ENCODE results near the gene TNFRSF19.

Gene TNFRSF19

DNA sequence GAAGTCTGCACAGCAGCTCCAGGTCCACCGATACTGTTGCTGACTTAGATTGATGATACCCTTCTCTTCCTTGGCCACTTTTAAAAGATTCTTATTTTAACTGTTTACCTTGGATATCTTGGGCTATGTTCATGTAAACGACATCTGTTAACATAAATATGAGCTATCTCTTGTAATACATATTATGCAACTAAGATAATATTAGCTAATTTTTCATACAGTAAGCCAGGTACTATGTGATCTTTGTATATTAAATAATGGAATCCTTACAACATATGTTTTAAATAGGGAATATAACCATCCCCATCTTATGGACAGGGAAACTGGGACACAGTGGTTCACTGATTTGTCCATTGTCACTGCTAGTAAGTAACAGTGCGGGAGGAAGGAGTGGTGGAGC is 37.9 kb downstream of the TNFRSF19 start:
- Histone ChIP-seq H3K79me2 (ENCODE audit: control insufficient read depth, insufficient read depth, low read length, unreplicated experiment) (no peaks in the 10 kb centered on the region), H3K4me3 (ENCODE audit: low read depth, low read length) (no peak overlapping the region), H3K4me1 (ENCODE audit: control insufficient read depth, insufficient read depth, low read length, unreplicated experiment) (peaks cover 20% of the 10 kb centered on the region), H3K27ac (ENCODE audit: low read depth, low read length) (no peak overlapping the region), H3K27me3 (ENCODE audit: insufficient read depth, low read length) (no peaks in the 10 kb centered on the region), H2AFZ (ENCODE audit: low read length, unreplicated experiment) (no peak overlapping the region), H3K36me3 (ENCODE audit: insufficient read depth, low read length) (no peaks in the 10 kb centered on the region)

DNA sequence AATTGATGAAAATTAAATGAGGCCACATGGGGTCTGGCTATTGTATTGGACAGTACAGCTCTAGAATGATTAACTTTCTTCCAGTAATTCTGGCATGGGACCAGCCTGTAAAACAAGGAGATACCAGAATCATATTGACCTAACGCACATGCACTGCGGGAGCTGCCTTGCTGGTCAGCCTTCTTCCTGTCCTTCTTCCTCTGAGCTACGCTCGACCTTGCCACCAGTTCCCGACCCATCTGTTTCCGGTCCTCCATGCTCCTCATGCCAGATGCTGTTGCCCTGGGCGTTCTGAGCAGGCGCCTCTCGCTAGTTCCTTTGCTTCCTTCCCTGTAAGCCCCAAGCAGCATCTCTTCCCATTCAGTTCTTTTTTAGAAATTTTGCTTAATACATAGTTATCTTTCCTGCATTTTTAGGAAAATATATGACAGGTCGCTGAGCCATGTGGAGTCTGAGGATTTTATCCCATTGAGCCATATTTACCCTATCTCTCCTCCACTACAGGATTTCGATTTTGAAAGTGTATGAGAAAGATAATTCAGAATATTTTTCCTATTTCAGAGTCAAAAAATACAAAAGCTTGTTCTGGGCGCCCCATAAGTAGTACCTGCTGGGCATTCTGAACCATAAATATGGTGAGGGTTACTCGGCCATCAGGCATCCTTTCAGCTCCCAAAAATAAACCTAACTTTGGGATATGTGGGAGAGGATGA is 38.6 kb downstream of the TNFRSF19 start:
- Histone ChIP-seq H2AFZ (ENCODE audit: low read length, unreplicated experiment) (no peak overlapping the region), H3K4me1 (ENCODE audit: control insufficient read depth, insufficient read depth, low read length, unreplicated experiment) (peaks cover 20% of the 10 kb centered on the region), H3K27me3 (ENCODE audit: insufficient read depth, low read length) (no peaks in the 10 kb centered on the region), H3K36me3 (ENCODE audit: insufficient read depth, low read length) (no peaks in the 10 kb centered on the region), H3K79me2 (ENCODE audit: control insufficient read depth, insufficient read depth, low read length, unreplicated experiment) (no peaks in the 10 kb centered on the region), H3K4me3 (ENCODE audit: low read depth, low read length) (no peak overlapping the region), H3K27ac (ENCODE audit: low read depth, low read length) (no peak overlapping the region)

DNA sequence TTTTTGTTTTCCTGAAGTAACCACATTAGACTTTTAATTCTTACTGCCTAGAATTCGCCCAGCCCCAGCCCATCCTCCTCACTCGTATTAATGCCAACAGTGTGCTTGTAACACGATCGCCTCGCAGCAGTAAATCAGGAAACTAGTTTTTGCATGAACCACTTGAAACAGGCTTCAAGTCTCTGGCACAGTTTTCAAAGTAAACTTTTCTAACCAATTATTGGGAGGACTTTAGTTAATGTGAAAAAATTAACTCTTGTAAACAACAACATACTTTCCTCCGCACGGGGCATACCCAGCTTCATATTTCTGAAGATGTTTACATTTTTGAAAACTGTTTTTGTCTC is 39.2 kb downstream of the TNFRSF19 start:
- Histone ChIP-seq H3K79me2 (ENCODE audit: control insufficient read depth, insufficient read depth, low read length, unreplicated experiment) (no peaks in the 10 kb centered on the region), H3K27me3 (ENCODE audit: insufficient read depth, low read length) (no peaks in the 10 kb centered on the region), H3K27ac (ENCODE audit: low read depth, low read length) (no peak overlapping the region), H3K4me1 (ENCODE audit: control insufficient read depth, insufficient read depth, low read length, unreplicated experiment) (peaks cover 20% of the 10 kb centered on the region), H2AFZ (ENCODE audit: low read length, unreplicated experiment) (peak overlapping the region; percentile 54), H3K36me3 (ENCODE audit: insufficient read depth, low read length) (no peaks in the 10 kb centered on the region), H3K4me3 (ENCODE audit: low read depth, low read length) (peak overlapping the region; percentile 11)

DNA sequence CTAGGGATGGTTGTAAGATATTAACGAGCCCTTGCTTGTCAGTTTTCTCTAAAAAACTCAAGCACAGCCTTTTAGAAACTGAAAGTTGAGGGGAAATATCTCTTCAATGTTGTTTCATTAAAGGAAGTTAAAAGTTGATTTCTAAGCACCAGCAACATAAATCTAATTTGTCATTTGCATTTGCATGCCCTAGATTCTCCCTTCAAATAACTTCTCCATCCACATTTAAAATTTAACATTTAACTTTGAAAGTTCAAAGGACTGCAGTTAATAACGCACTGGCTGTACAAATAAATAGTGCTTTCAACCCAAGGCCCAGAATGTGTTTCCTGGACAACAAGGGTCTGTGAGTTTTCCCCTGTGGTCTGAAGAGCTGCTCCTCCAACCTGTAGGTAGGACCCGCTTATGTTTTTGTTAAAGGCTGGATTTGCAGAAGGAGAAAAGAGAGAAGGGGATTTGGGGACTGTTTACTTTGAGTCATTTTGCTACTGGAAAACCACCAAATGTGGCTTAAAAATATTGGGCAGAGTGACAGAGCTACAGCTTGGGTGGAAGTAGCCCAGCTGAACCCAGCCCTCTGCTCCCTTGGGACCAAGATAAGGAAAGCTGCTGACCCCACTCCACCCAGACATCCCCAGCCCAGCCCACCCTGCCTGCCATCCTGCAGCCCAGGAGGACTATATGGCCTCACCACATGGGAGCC is 39.8 kb downstream of the TNFRSF19 start:
- H3K36me3 ChIP-seq (ENCODE audit: insufficient read depth, low read length), result no peaks in the 10 kb centered on the region
- H3K79me2 ChIP-seq (ENCODE audit: control insufficient read depth, insufficient read depth, low read length, unreplicated experiment), result no peaks in the 10 kb centered on the region
- H3K27me3 ChIP-seq (ENCODE audit: insufficient read depth, low read length), result no peaks in the 10 kb centered on the region
- peak overlapping the region; percentile 11 for H3K4me3 ChIP-seq (ENCODE audit: low read depth, low read length)
- H3K4me1 ChIP-seq (ENCODE audit: control insufficient read depth, insufficient read depth, low read length, unreplicated experiment), result peaks cover 20% of the 10 kb centered on the region
- no peak overlapping the region for H3K27ac ChIP-seq (ENCODE audit: low read depth, low read length)
- peak overlapping the region; percentile 54 for H2AFZ ChIP-seq (ENCODE audit: low read length, unreplicated experiment)

DNA sequence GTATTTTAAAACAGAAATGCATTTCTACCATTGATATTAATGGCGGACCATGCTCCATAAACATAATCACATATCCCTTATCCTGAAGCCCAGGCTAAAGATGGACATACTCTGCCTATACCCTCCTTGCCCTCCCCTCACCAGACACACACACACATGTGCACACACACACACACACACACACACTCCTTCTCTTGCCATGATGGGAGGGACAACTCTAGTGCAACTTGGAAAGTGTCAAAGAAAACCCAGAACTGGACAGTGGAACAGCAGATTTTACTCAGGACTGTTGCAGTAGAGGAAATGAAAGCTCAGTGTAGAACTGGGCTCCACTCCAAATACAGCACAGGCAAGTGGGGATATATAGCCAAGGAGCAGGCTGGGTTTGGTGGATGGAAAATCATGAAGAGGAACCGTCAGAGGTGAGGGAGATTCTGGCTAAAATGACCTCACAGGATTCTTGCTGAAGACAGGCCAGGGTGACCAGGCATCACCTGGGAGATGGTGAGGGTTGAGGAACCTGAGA is 40.8 kb downstream of the TNFRSF19 start:
- no peaks in the 10 kb centered on the region for H3K36me3 ChIP-seq (ENCODE audit: insufficient read depth, low read length)
- H3K4me3 ChIP-seq (ENCODE audit: low read depth, low read length), result no peak overlapping the region
- no peak overlapping the region for H3K27ac ChIP-seq (ENCODE audit: low read depth, low read length)
- H3K4me1 ChIP-seq (ENCODE audit: control insufficient read depth, insufficient read depth, low read length, unreplicated experiment), result peaks cover 20% of the 10 kb centered on the region
- no peaks in the 10 kb centered on the region for H3K79me2 ChIP-seq (ENCODE audit: control insufficient read depth, insufficient read depth, low read length, unreplicated experiment)
- H3K27me3 ChIP-seq (ENCODE audit: insufficient read depth, low read length), result no peaks in the 10 kb centered on the region
- no peak overlapping the region for H2AFZ ChIP-seq (ENCODE audit: low read length, unreplicated experiment)

DNA sequence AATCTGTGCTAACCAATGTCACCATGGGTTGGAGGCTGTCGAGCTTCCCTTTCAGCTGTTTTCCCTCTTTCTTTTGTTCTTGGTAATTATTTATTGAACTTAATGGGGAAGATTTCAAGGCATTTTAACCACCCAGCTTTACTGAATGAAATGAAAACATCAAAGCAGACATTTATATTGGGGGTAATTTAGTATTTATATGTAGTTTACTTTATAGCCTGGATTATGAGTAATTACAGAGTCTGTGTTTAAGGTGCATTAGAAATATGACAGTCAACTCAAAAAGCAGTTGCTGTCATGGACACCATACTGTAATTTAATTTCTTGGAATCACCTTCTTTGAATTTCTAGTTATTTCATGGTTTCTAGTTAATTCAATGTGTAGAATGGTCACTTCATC is 42.0 kb downstream of the TNFRSF19 start:
- H3K27ac ChIP-seq (ENCODE audit: low read depth, low read length), result no peak overlapping the region
- H2AFZ ChIP-seq (ENCODE audit: low read length, unreplicated experiment), result no peak overlapping the region
- peaks cover 22% of the 10 kb centered on the region for H3K4me1 ChIP-seq (ENCODE audit: control insufficient read depth, insufficient read depth, low read length, unreplicated experiment)
- H3K36me3 ChIP-seq (ENCODE audit: insufficient read depth, low read length), result no peaks in the 10 kb centered on the region
- no peak overlapping the region for H3K4me3 ChIP-seq (ENCODE audit: low read depth, low read length)
- no peaks in the 10 kb centered on the region for H3K27me3 ChIP-seq (ENCODE audit: insufficient read depth, low read length)
- no peaks in the 10 kb centered on the region for H3K79me2 ChIP-seq (ENCODE audit: control insufficient read depth, insufficient read depth, low read length, unreplicated experiment)

DNA sequence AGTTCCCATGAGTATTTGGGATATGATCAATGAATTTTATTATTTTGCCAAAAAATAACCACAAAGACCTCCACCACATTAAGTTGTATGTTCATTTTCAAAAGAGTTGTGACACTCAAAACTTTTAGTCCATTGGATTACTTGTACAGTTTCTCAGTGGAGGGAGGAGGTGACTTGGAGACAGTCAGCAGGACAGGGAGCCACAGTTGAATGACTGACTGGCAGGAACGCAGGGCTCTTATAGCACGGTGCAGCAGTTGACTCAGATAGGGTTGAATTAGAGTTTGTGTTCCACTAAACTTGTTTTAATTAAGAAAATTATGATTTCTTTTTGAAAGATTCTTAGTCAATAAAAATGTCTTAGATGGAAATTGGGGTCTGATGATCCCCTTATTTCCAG is 42.5 kb downstream of the TNFRSF19 start:
- Histone ChIP-seq H3K79me2 (ENCODE audit: control insufficient read depth, insufficient read depth, low read length, unreplicated experiment) (no peaks in the 10 kb centered on the region), H3K4me3 (ENCODE audit: low read depth, low read length) (no peak overlapping the region), H3K36me3 (ENCODE audit: insufficient read depth, low read length) (no peaks in the 10 kb centered on the region), H3K27me3 (ENCODE audit: insufficient read depth, low read length) (no peaks in the 10 kb centered on the region), H3K4me1 (ENCODE audit: control insufficient read depth, insufficient read depth, low read length, unreplicated experiment) (peaks cover 28% of the 10 kb centered on the region), H2AFZ (ENCODE audit: low read length, unreplicated experiment) (no peak overlapping the region), H3K27ac (ENCODE audit: low read depth, low read length) (no peak overlapping the region)

DNA sequence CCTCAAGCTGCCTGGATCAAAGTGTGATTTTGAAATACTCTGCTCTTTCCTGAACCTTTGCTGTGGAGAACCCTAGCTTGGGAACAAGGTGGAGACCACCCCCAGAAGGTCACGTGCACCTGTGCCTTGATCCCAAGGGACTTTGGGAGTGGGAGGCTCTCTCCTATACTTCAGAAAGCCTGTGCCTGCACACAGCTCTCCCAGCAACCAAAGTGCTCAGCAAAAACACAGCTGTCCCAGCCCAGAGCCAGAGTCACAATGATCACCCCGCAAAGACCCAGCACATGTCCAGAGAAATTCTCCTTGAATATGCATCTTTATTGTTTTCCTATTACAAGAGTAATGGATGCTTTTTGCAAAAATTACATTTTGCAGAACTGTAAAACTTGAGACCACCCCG is 43.4 kb downstream of the TNFRSF19 start:
- no peak overlapping the region for H2AFZ ChIP-seq (ENCODE audit: low read length, unreplicated experiment)
- no peak overlapping the region for H3K27ac ChIP-seq (ENCODE audit: low read depth, low read length)

DNA sequence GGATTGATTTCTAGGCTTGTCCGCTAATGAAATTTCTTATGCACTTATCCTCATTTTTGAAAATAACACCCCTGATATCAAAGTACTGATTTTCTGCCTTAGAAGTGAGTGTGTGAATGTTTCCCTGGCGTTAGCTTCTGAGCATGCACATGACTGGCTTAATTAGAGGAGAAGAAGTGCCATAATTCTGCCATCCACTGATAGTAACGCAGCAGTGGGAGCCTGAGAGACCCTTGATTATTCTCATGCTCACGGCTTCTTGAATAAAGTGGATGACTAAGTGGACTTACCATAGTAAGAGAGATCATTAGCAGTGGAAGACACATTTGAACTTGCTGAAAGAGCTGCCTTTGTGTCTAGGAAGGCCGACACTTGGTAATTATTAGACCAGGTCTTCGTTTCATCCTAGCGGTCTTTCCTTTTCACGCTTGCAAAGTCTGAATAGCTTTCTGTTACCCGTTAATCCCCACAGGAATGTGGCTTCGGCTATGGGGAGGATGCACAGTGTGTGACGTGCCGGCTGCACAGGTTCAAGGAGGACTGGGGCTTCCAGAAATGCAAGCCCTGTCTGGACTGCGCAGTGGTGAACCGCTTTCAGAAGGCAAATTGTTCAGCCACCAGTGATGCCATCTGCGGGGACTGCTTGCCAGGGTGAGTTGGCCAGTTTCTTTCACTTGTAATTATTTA is 45.3 kb downstream of the TNFRSF19 start:
- Histone ChIP-seq H3K36me3 (ENCODE audit: insufficient read depth, low read length) (no peaks in the 10 kb centered on the region), H3K4me1 (ENCODE audit: control insufficient read depth, insufficient read depth, low read length, unreplicated experiment) (peaks cover 36% of the 10 kb centered on the region), H2AFZ (ENCODE audit: low read length, unreplicated experiment) (no peak overlapping the region), H3K4me3 (ENCODE audit: low read depth, low read length) (no peak overlapping the region), H3K79me2 (ENCODE audit: control insufficient read depth, insufficient read depth, low read length, unreplicated experiment) (no peaks in the 10 kb centered on the region), H3K27ac (ENCODE audit: low read depth, low read length) (no peak overlapping the region), H3K27me3 (ENCODE audit: insufficient read depth, low read length) (no peaks in the 10 kb centered on the region)

More for the DNA sequence above, 43.4 kb downstream of the TNFRSF19 start:
- Histone ChIP-seq H3K4me1 (ENCODE audit: control insufficient read depth, insufficient read depth, low read length, unreplicated experiment) (peaks cover 35% of the 10 kb centered on the region), H3K4me3 (ENCODE audit: low read depth, low read length) (no peak overlapping the region), H3K79me2 (ENCODE audit: control insufficient read depth, insufficient read depth, low read length, unreplicated experiment) (no peaks in the 10 kb centered on the region), H3K27me3 (ENCODE audit: insufficient read depth, low read length) (no peaks in the 10 kb centered on the region), H3K36me3 (ENCODE audit: insufficient read depth, low read length) (no peaks in the 10 kb centered on the region)

DNA sequence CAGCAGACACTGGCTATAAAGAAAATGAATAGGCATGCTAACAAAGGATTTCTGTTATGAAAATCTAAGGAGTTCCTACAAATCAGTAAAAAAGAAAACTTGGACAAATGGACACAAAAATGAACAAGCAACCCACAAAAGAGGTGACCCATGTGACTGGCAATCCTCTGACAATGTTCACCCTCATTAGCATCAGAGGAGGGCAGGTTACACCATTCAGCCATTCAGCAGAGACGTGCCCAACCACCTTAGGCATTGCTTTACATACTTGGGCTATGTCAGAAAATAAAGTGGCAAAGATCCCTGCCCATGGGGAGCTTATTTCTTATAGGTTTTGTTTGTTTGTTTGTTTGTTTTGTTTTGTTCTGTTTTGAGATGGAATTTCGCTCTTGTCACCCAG is 46.0 kb downstream of the TNFRSF19 start:
- Histone ChIP-seq H3K27ac (ENCODE audit: low read depth, low read length) (no peak overlapping the region), H3K36me3 (ENCODE audit: insufficient read depth, low read length) (no peaks in the 10 kb centered on the region), H3K4me3 (ENCODE audit: low read depth, low read length) (no peak overlapping the region), H3K4me1 (ENCODE audit: control insufficient read depth, insufficient read depth, low read length, unreplicated experiment) (peaks cover 36% of the 10 kb centered on the region), H3K79me2 (ENCODE audit: control insufficient read depth, insufficient read depth, low read length, unreplicated experiment) (no peaks in the 10 kb centered on the region), H2AFZ (ENCODE audit: low read length, unreplicated experiment) (no peak overlapping the region), H3K27me3 (ENCODE audit: insufficient read depth, low read length) (no peaks in the 10 kb centered on the region)
